ENCODE data around the gene PIP5KL1.
"Not testable (repeated sequence)": the region's sequence is repeated elsewhere in the genome, so short reads cannot be mapped to it uniquely, and the experiment has no call there.

Gene PIP5KL1

DNA sequence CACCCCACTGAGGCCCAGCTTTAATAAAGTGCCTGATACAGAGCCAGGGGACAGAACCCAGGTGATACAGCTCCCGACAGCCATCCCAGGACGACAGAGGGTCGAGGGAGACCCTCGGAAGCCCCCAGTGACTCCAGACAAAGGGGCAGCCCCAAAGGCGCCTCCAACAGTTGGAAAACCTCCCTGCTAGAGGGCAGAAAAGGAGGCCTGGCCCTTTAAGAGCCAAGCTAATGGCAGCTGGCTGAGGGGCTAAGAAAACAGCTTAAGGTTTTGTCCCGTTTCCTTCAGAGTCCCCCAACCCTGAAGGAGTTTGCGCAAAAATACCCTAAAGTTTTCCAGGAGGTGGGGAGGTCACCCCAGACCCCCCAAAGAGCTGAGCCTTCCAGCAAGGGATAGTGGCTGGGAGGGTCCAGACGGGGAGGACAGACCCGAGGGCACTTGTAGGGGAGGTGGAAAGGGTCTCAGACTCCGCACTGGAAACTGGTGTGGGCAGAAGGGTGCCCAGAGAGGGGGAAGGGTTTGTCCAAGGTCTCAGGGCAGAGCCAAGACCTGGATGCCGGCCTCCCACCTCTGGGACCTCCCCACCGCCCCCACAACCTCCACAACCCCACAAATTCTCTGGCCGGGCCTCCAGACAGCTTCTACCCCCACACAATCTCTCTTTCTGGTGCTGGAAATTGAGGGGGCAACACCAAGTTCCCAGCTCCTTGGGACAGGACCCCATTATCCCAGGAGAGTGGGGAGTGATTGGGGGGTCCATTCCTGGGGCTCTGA, 44.9 kb downstream of the PIP5KL1 start:
- no peak for DNase-seq (ENCODE audit: low read depth, low spot score)
- TF ChIP-seq, protein P1, sequence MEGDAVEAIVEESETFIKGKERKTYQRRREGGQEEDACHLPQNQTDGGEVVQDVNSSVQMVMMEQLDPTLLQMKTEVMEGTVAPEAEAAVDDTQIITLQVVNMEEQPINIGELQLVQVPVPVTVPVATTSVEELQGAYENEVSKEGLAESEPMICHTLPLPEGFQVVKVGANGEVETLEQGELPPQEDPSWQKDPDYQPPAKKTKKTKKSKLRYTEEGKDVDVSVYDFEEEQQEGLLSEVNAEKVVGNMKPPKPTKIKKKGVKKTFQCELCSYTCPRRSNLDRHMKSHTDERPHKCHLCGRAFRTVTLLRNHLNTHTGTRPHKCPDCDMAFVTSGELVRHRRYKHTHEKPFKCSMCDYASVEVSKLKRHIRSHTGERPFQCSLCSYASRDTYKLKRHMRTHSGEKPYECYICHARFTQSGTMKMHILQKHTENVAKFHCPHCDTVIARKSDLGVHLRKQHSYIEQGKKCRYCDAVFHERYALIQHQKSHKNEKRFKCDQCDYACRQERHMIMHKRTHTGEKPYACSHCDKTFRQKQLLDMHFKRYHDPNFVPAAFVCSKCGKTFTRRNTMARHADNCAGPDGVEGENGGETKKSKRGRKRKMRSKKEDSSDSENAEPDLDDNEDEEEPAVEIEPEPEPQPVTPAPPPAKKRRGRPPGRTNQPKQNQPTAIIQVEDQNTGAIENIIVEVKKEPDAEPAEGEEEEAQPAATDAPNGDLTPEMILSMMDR (IDR thresholded peaks at IDR 0.05; ENCODE audit: low read depth, low read length), result no peak
- in situ Hi-C loops (cut with HindIII; ENCODE audit: low sequenced_read_pairs), result no loop called here
- no peak overlapping the region for H3K4me3 ChIP-seq (ENCODE audit: low read depth, low read length)

DNA sequence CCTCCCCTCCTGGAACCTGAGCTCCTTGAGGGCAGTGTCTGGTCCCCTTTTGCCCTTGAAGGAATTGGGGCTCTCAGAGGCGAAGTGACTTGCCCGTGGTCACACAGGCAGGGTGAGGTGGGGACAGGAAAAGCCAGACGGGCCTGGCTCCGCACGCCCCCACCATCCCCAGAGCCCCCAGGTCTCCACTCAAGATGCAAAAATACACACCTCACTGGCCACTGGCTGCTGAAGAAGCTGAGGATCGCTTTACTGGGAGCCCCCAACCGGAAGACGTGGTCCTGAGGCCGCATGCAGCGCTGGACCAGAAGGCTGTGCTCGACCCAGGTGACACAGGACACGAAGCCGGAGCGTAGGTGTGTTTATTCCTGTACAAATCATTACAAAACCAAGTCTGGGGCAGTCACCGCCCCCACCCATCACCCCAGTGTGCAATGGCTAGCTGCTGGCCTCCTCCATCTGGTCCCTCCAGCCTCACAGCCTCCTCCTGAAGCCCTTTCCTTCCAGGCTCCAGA, 45.5 kb downstream of the PIP5KL1 start:
- in situ Hi-C loops (cut with HindIII; ENCODE audit: low sequenced_read_pairs), result no loop called here
- DNase-seq (ENCODE audit: low read depth, low spot score), result no peak
- TF ChIP-seq, protein P1 (IDR thresholded peaks at IDR 0.05; ENCODE audit: low read depth, low read length), result no peak
- no peak overlapping the region for H3K4me3 ChIP-seq (ENCODE audit: low read depth, low read length)

DNA sequence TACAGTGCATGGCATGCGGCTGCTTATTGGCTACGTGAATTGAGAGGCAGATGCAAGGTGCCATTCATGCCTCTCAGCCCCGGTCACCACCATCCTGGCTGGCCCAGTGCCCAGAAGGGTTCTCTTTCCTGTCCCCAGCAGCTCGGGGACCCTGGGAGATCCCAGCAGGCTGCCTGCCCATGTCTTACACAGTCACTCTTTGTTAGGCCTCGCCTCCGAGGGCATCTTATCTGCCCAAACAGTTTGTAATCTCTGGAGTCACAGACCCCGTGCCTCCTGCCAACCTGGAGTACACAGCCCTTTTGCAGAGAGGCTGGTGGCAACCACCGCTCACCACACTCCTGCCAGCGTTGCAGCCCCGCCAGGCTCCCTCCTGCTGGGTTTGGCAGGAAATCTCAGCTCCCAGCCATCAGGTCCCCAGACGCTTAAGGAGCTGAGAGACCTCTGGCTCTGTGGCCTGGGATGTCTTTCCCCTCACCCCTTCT, 46.1 kb downstream of the PIP5KL1 start:
- TF ChIP-seq, protein P1 (IDR thresholded peaks at IDR 0.05; ENCODE audit: low read depth, low read length), result no peak
- no peak for DNase-seq (ENCODE audit: low read depth, low spot score)
- in situ Hi-C loops (cut with HindIII; ENCODE audit: low sequenced_read_pairs), result no loop called here
- no peak overlapping the region for H3K4me3 ChIP-seq (ENCODE audit: low read depth, low read length)

DNA sequence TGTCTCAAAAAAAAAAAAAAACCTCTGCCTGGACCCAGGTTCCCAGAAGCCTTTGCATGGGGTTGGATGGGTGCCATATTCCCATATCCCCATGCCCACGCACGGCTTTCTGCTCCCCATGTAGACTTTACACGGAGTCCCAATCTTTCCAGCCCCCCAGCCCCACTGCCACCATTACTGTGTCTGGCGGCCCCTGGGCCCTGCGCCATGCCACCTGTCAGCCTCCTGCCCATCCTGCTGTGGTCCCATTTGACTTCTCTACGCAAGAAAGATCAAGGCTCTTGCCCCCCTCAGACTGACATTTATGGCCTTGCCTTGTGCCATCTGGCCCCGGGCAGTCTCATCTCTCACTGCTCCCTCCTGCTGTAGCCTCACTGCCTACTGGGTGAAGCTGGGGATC, 46.6 kb downstream of the PIP5KL1 start:
- TF ChIP-seq, protein P1 (IDR thresholded peaks at IDR 0.05; ENCODE audit: low read depth, low read length), result no peak
- no peak for DNase-seq (ENCODE audit: low read depth, low spot score)
- in situ Hi-C loops (cut with HindIII; ENCODE audit: low sequenced_read_pairs), result no loop called here
- no peak overlapping the region for H3K4me3 ChIP-seq (ENCODE audit: low read depth, low read length)

DNA sequence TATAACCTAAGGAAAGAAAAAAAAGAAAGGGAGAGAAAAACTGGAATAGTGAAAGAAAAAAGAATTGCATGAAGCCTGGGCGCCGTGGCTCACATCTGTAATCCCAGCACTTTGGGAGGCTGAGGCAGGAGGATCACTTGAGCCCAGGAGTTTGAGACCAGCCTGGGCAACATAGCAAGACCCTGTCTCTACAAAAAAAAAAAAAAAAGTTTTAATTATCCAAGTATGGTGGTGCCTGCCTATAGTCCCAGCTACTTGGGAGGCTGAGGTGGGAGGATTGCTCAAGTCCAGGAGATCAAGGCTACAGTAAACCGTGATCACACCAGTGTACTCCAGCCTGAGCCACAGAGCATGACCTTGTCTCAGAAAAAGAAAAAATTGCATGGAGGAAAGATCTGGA, 48.9 kb downstream of the PIP5KL1 start:
- H3K4me3 ChIP-seq (ENCODE audit: low read depth, low read length); DNase-seq (ENCODE audit: low read depth, low spot score): not testable (repeated sequence)

DNA sequence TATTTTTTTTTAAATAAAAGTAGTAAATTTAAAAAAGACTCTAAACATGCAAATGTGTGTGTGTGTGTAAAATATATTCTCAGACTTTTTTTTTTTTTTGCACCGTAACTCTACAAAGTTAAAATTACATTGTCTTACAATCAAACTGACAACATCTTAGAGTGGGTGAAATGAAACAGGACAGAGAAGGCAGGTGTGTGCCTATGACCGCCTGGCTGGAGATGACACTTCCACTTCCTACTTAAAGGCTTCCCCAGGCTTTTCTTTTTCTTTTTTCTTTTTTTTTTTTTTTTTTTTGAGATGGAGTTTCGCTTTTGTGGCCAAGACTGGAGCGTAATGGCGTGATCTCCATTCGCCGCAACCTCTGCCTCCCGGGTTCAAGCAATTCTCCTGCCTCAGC, 50.4 kb downstream of the PIP5KL1 start:
- in situ Hi-C loops (cut with HindIII; ENCODE audit: low sequenced_read_pairs), result no loop called here
- DNase-seq (ENCODE audit: low read depth, low spot score), result no peak
- TF ChIP-seq, protein P1 (IDR thresholded peaks at IDR 0.05; ENCODE audit: low read depth, low read length), result no peak
- no peak overlapping the region for H3K4me3 ChIP-seq (ENCODE audit: low read depth, low read length)

More for the DNA sequence above, 48.9 kb downstream of the PIP5KL1 start:
- in situ Hi-C loops (cut with HindIII; ENCODE audit: low sequenced_read_pairs), result not testable (repeated sequence)

DNA sequence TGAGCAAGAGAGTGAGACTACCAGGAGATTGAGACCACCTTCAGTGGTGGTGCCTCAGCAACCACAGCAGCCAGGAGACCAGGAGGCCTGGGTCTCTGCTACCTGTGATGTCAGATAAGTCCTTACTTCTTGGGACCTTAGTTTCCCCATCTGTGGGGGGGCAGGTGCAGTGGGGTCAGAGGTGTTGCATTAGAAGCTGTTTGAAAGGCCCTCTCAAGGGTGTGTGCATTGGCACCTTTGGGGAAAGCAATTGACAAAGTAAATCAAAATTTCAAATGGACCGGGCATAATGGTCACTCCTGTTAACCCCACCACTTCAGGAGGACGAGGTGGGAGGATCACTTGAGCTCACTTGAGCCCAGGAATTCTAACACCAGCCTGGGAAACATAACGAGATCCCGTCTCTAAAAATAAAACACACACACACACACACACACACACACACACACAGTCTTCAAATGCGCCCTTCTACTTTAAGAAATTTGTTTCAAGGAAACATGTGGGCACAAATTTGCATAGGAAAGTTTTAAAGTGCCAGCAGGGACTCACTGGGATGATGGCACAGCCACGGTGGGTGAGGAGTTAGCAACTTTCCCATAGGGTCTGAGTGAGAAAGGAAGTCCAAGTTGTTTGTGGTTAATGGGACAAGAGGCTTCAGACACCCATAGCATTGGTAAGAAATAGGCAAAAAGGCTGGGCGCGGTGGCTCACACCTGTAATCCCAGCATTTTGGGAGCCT, 51.8 kb downstream of the PIP5KL1 start:
- in situ Hi-C loops (cut with HindIII; ENCODE audit: low sequenced_read_pairs), result no loop called here
- H3K4me3 ChIP-seq (ENCODE audit: low read depth, low read length), result no peak overlapping the region
- no peak for DNase-seq (ENCODE audit: low read depth, low spot score)
- TF ChIP-seq, protein P1 (IDR thresholded peaks at IDR 0.05; ENCODE audit: low read depth, low read length), result no peak

All from astrocyte of the spinal cord (primary cell).